AML-193 (cell line): ENCODE data around the gene CA5A.
"Not testable (repeated sequence)": the region's sequence is repeated elsewhere in the genome, so short reads cannot be mapped to it uniquely, and the experiment has no call there.

ENCODE experiments used
- DNase-seq, 2 experiments: peaks; one replicate each; lab custom pipeline; 2025; lab: John Stamatoyannopoulos, UW

Gene CA5A

GRCh38 chr16:87894005-87894404 lies 42.3 kb downstream of the CA5A start:
- not testable (repeated sequence) for DNase-seq

GRCh38 chr16:87891764-87892163 lies 44.6 kb downstream of the CA5A start:
- DNase-seq: no peak

GRCh38 chr16:87889762-87890161 lies 46.6 kb downstream of the CA5A start:
- DNase-seq: not testable (repeated sequence)

GRCh38 chr16:87888346-87888745 lies 48.0 kb downstream of the CA5A start:
- DNase-seq: not testable (repeated sequence)

- peak; percentile 32 to 60 for DNase-seq
Observed at GRCh38 chr16:87887931-87888330, 48.4 kb downstream of the CA5A start.

GRCh38 chr16:87885371-87885967 lies 50.9 kb downstream of the CA5A start:
- DNase-seq: not testable (repeated sequence)

- DNase-seq: no peak
Observed at GRCh38 chr16:87882436-87883019, 53.8 kb downstream of the CA5A start.

GRCh38 chr16:87881324-87882200 lies 54.8 kb downstream of the CA5A start:
- DNase-seq: no peak

- no peak for DNase-seq
Observed at GRCh38 chr16:87880117-87880696, 56.1 kb downstream of the CA5A start.

GRCh38 chr16:87879411-87880013 lies 56.8 kb downstream of the CA5A start:
- DNase-seq: not testable (repeated sequence)

GRCh38 chr16:87878704-87879103 lies 57.6 kb downstream of the CA5A start:
- no peak for DNase-seq

- no peak for DNase-seq
Observed at GRCh38 chr16:87877942-87878507, 58.3 kb downstream of the CA5A start.

- DNase-seq: no peak
Observed at GRCh38 chr16:87874639-87875427, 61.5 kb downstream of the CA5A start.

GRCh38 chr16:87870418-87871291 lies 65.7 kb downstream of the CA5A start:
- DNase-seq: peak; percentile 71 to 75

GRCh38 chr16:87869879-87870417 lies 66.4 kb downstream of the CA5A start:
- not testable (repeated sequence) for DNase-seq

- peak; percentile 37 to 42 for DNase-seq
Observed at GRCh38 chr16:87869061-87869878, 67.1 kb downstream of the CA5A start, which contains the start of gene SLC7A5. Gene SLC7A5 (minus strand): TSS chr16:87869507. CDS start chr16:87869422, 85 bp downstream.

- DNase-seq: peak; percentile 65 to 66
Observed at GRCh38 chr16:87868254-87869029, 67.9 kb downstream of the CA5A start.
